GM12878 (cell line): ENCODE data around the gene PGAM2. TPM values are rescaled to one million over a fixed set of nuclear protein-coding genes. Genes with fewer than 3 reads are reported as not detected.

Source experiments
- ATAC-seq: fragments of 200-7000 bp; cut with Tn5 transposase; 3 replicates; pipeline ENCODE4 v1.9.1; 2020; ENCODE audit warnings: mild to moderate bottlenecking, moderate library complexity
- BruUV-seq: library from RNA; stranded (reverse); fragments of 400-500 nt; replicated peaks from 2 replicates; lab custom pipeline; 2021; lab: Mats Ljungman, UMichigan
- CTCF ChIA-PET: fragments of 300-600 bp; sonication (Branson Sonifier 250); formaldehyde crosslinking; extraction: SDS; loops from one replicate; lab custom pipeline; 2021; ENCODE audit warnings: inconsistent platforms; lab: Yijun Ruan, JAX
- POLR2A ChIA-PET: fragments of 350-600 bp; formaldehyde crosslinking; extraction: SDS; loops from one replicate; lab custom pipeline; 2021; ENCODE audit warnings: inconsistent platforms; lab: Charles Lee
- RAD21 ChIA-PET: fragments of 300-600 bp; sonication (Branson Sonifier 250); formaldehyde crosslinking; loops from one replicate; lab custom pipeline; 2023; ENCODE audit warnings: antibody characterized with exemption; ENCODE audit not compliant: unreplicated experiment; lab: Charles Lee
- SMC1A ChIA-PET: fragments of 300-600 bp; sonication (Branson Sonifier 250); formaldehyde crosslinking; loops from one replicate; lab custom pipeline; 2023; ENCODE audit not compliant: unreplicated experiment, uncharacterized antibody; lab: Charles Lee
- DNase-seq: peaks from one replicate; pipeline ENCODE4 v3.0.0-alpha.2; 2011; ENCODE audit warnings: low read depth, low spot score
- FAIRE-seq: peaks from 3 replicates; lab custom pipeline; 2011; peaks lifted over from hg19 to GRCh38; lab: Jason Lieb, UNC
- H2AFZ ChIP-seq: 2 replicates; pipeline ENCODE4 v1.6.0; 2011; ENCODE audit warnings: low read depth, low read length, control low read depth; ENCODE audit not compliant: control insufficient read depth
- H3K27ac ChIP-seq: 2 replicates; pipeline ENCODE4 v1.5.1; 2011; ENCODE audit warnings: control low read depth; ENCODE audit not compliant: control insufficient read depth, insufficient read depth
- H3K27me3 ChIP-seq, 2 experiments: replicated peaks in 1 of 2; 2 replicates each; pipeline versions ENCODE4 v1.6.0 to v1.6.1; 2011; ENCODE audit warnings: low read length in 1 of 2; ENCODE audit not compliant: control insufficient read depth in 2 of 2, insufficient read depth in 2 of 2
- H3K36me3 ChIP-seq, 2 experiments: 2 replicates each; pipeline ENCODE4 v1.5.1; 2011; ENCODE audit warnings: low read length in 1 of 2; ENCODE audit not compliant: control insufficient read depth in 2 of 2, insufficient read depth in 2 of 2
- H3K4me1 ChIP-seq: 2 replicates; pipeline ENCODE4 v1.6.1; 2011; ENCODE audit warnings: mild to moderate bottlenecking, low read length, moderate library complexity, mixed read lengths; ENCODE audit not compliant: control insufficient read depth, insufficient read depth
- H3K4me2 ChIP-seq: 2 replicates; pipeline ENCODE4 v1.6.0; 2011; ENCODE audit warnings: control low read depth; ENCODE audit not compliant: control insufficient read depth, insufficient read depth
- H3K4me3 ChIP-seq: fragments of 200-600 bp; sonication (generic); 2 replicates; pipeline ENCODE4 v1.5.1; 2016
- H3K79me2 ChIP-seq: 2 replicates; pipeline ENCODE4 v1.6.0; 2011; ENCODE audit warnings: low read length; ENCODE audit not compliant: control insufficient read depth, insufficient read depth
- H3K9ac ChIP-seq: 2 replicates; pipeline ENCODE4 v1.8.0; 2011; ENCODE audit warnings: low read length, control low read depth, mixed read lengths; ENCODE audit not compliant: control insufficient read depth, insufficient read depth
- H3K9me3 ChIP-seq: replicated peaks from 3 replicates; pipeline ENCODE4 v1.5.1; 2011; ENCODE audit warnings: mild to moderate bottlenecking, low read length; ENCODE audit not compliant: control insufficient read depth, insufficient read depth
- H4K20me1 ChIP-seq: 2 replicates; pipeline ENCODE4 v1.6.0; 2011; ENCODE audit not compliant: control insufficient read depth, insufficient read depth
- ASH2L ChIP-seq: fragments of 300-600, 200-600 bp; sonication (generic); IDR thresholded peaks from 2 replicates; pipeline ENCODE4 v1.6.1; 2017; ENCODE audit warnings: low read depth, mild to moderate bottlenecking, borderline replicate concordance
- CHD2 ChIP-seq: IDR thresholded peaks from 2 replicates; pipeline ENCODE4 v1.6.1; 2011; ENCODE audit warnings: low read depth, low read length, improper control_type of control experiment, borderline replicate concordance
- FOS ChIP-seq: IDR thresholded peaks from 3 replicates; pipeline ENCODE4 v1.6.1; 2011; ENCODE audit warnings: borderline replicate concordance; ENCODE audit not compliant: insufficient read length; ENCODE audit errors: extremely low read depth
- FOXK2 ChIP-seq: fragments of 450-650 bp; IDR thresholded peaks from 2 replicates; pipeline ENCODE4 v1.6.1; 2017; ENCODE audit warnings: mild to moderate bottlenecking, moderate library complexity
- NFYB ChIP-seq: IDR thresholded peaks from 2 replicates; pipeline ENCODE4 v1.6.1; 2011; ENCODE audit warnings: low read depth, mild to moderate bottlenecking, low read length, improper control_type of control experiment, moderate library complexity; ENCODE audit not compliant: insufficient read depth
- TCF12 ChIP-seq: IDR thresholded peaks from 2 replicates; pipeline ENCODE4 v1.6.1; 2011; ENCODE audit warnings: low read depth, mild to moderate bottlenecking, low read length
- WGBS: methylation state at CpG from one replicate; pipeline ENCODE4 v1.1.6; 2016; ENCODE audit warnings: low lambda C conversion rate; ENCODE audit not compliant: insufficient replicate concordance, insufficient coverage; ENCODE audit errors: missing lambda C conversion rate; 5-methylcytosine and 5-hydroxymethylcytosine counted together
- in situ Hi-C: fragments of 300-500 bp; cut with MboI; formaldehyde crosslinking; loops from 9 replicates; pipeline ENCODE4 v1.14.3; 2018; ENCODE audit warnings: mixed read lengths
- intact Hi-C: fragments of 100-400 bp; cut with micrococcal nuclease; formaldehyde crosslinking; loops from one replicate; pipeline ENCODE4 v1.14.2; 2022; ENCODE audit not compliant: unreplicated experiment
- polyA plus RNA-seq, 11 experiments: library from polyadenylated mRNA; depleted of rRNA in 4 of 11; unstranded in 6 of 11; stranded (reverse) in 5 of 11; fragments of >200 nt; fragmentation: Nextera tagmentation in 4 of 11; fragmentation: Illumina TruSeq in 1 of 11; extraction: Ambion mirVana in 4 of 11; extraction: Trizol in 1 of 11; gene quantifications; 1 replicate in 1 of 11; 2 replicates in 10 of 11; pipeline versions ENCODE4 v1.2.1 to v1.2.3, GENCODE V29; 2011 to 2016; ENCODE audit warnings: inconsistent platforms in 2 of 11, missing spikeins in 2 of 11, low read depth in 1 of 11
- total RNA-seq, 4 experiments: library from RNA; depleted of rRNA in 3 of 4; stranded (reverse); fragments of >200 nt in 3 of 4; fragmentation: Illumina TruSeq in 1 of 4; extraction: Trizol in 1 of 4; gene quantifications; 2 replicates each; pipeline versions ENCODE4 v1.2.1 to v1.2.3, GENCODE V29; 2013 to 2021
- TF ChIP-seq, protein P1 (sequence below): fragments of 450-650 bp; IDR thresholded peaks from 2 replicates; pipeline ENCODE4 v1.6.1; 2017; ENCODE audit warnings: borderline replicate concordance
- TF ChIP-seq, protein P2 (sequence below): fragments of 450-650 bp; IDR thresholded peaks from 2 replicates; pipeline ENCODE4 v1.6.1; 2016; ENCODE audit warnings: mild to moderate bottlenecking
- TF ChIP-seq, protein P3 (sequence below): IDR thresholded peaks from 2 replicates; pipeline ENCODE4 v1.6.1; 2012; ENCODE audit warnings: low read depth, low read length, improper control_type of control experiment
- TF ChIP-seq, protein P4 (sequence below): fragments of 150-350 bp; IDR thresholded peaks from 2 replicates; pipeline ENCODE4 v1.6.1; 2014; ENCODE audit warnings: mild to moderate bottlenecking, low read depth, low read length
- TF ChIP-seq, protein P5 (sequence below): fragments of 450-650 bp; IDR thresholded peaks from 2 replicates; pipeline ENCODE4 v1.6.1; 2018; ENCODE audit warnings: borderline replicate concordance, mild to moderate bottlenecking; ENCODE audit not compliant: partially characterized antibody

The PGAM2 gene
- total and polyA plus RNA-seq, 10 of the 15 experiments (the other 5 are each of a cell fraction or from before 2014, with no cell fraction given), result not detected

DNA sequence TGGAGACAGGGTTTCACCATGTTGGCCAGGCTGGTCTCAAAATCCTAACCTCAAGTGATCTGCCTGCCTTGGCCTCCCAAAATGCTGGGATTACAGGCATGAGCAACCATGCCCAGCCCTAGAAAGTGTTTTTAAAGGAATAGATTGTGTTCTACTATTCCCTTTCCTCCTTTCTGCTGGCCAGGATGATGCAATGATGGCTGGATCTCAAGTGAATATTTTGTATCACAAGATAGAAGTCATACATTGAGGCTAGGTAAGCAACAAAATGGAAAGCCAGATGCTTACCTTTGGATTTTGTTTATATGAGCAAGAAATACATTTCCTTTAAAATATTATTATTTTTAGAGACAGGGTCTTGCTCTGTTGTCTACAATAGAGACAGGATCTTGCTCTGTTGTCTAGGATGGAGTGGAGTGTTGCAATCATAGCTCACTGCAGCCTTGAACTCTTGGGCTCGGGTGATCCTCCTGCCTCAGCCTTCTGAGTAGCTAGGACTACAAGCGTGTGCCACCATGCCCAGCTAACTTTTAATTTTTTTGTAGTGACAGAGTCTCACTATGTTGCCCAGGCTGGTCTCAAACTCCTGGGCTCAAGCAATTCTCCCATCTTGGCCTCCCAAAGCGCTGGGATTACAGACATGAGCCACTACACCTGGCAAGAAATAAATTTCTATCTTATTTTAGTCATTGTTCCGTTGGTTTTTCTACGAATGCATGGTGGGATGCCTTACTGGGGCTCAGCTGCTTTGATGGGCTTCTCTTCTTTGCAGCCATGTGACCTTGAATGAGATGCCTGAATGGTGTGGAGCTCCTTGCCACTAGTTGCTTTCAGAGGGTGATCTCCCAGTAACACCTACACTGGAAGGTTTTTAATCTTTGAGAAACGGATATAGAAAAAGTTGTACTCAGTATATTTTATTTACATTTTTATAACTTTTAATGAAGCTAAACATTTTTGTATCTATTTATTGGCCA lies 33.0 kb upstream of the PGAM2 start:
- Histone ChIP-seq H3K4me3 (no peak overlapping the region), H3K4me2 (no peak overlapping the region), H3K27me3 (no peaks in the 10 kb centered on the region), H3K4me1 (peaks cover 14% of the 10 kb centered on the region), H3K9me3 (no peaks in the 10 kb centered on the region), H2AFZ (no peak overlapping the region), H3K27ac (no peak overlapping the region), H3K36me3 (no peaks in the 10 kb centered on the region), H4K20me1 (no peaks in the 10 kb centered on the region), H3K79me2 (no peaks in the 10 kb centered on the region), H3K9ac (no peak overlapping the region)
- 28% methylated on average over 6 of the region's 6 CpGs for WGBS
- RAD21 ChIA-PET, result interaction anchor here (1.0 to 1.1 kb wide), 2 partner anchors 20 to 26 kb away, joined by 3 to 4 read pairs; no protein-coding TSS in a partner anchor
- BruUV-seq, result no TSS peak
- CTCF ChIA-PET, result interaction anchor here (0.8 to 2.8 kb wide), 7 partner anchors 11 to 183 kb away, joined by 3 to 9 read pairs (median 3); no protein-coding TSS in a partner anchor
- in situ Hi-C loops (no loop called here), intact Hi-C loops (no loop called here)
- no peak for ATAC-seq
- no peak for FAIRE-seq
- POLR2A ChIA-PET, result interaction anchor here (0.9 to 1.0 kb wide), 2 partner anchors 16 to 17 kb away, joined by 3 read pairs; no protein-coding TSS in a partner anchor
- no peak for DNase-seq
- SMC1A ChIA-PET, result interaction anchor here (0.9 to 2.0 kb wide), 8 partner anchors 10 to 60 kb away, joined by 3 to 6 read pairs (median 4); no protein-coding TSS in a partner anchor
- TF ChIP-seq, protein P1, sequence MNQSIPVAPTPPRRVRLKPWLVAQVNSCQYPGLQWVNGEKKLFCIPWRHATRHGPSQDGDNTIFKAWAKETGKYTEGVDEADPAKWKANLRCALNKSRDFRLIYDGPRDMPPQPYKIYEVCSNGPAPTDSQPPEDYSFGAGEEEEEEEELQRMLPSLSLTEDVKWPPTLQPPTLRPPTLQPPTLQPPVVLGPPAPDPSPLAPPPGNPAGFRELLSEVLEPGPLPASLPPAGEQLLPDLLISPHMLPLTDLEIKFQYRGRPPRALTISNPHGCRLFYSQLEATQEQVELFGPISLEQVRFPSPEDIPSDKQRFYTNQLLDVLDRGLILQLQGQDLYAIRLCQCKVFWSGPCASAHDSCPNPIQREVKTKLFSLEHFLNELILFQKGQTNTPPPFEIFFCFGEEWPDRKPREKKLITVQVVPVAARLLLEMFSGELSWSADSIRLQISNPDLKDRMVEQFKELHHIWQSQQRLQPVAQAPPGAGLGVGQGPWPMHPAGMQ, result no peak
- TF ChIP-seq FOXK2 (no peak), NFYB (no peak), ASH2L (no peak), TCF12 (no peak), FOS (no peak), CHD2 (no peak)
- TF ChIP-seq, protein P2, sequence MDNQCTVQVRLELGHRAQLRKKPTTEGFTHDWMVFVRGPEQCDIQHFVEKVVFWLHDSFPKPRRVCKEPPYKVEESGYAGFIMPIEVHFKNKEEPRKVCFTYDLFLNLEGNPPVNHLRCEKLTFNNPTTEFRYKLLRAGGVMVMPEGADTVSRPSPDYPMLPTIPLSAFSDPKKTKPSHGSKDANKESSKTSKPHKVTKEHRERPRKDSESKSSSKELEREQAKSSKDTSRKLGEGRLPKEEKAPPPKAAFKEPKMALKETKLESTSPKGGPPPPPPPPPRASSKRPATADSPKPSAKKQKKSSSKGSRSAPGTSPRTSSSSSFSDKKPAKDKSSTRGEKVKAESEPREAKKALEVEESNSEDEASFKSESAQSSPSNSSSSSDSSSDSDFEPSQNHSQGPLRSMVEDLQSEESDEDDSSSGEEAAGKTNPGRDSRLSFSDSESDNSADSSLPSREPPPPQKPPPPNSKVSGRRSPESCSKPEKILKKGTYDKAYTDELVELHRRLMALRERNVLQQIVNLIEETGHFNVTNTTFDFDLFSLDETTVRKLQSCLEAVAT, result no peak
- TF ChIP-seq, protein P3, sequence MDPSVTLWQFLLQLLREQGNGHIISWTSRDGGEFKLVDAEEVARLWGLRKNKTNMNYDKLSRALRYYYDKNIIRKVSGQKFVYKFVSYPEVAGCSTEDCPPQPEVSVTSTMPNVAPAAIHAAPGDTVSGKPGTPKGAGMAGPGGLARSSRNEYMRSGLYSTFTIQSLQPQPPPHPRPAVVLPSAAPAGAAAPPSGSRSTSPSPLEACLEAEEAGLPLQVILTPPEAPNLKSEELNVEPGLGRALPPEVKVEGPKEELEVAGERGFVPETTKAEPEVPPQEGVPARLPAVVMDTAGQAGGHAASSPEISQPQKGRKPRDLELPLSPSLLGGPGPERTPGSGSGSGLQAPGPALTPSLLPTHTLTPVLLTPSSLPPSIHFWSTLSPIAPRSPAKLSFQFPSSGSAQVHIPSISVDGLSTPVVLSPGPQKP, result no peak
- TF ChIP-seq, protein P4, sequence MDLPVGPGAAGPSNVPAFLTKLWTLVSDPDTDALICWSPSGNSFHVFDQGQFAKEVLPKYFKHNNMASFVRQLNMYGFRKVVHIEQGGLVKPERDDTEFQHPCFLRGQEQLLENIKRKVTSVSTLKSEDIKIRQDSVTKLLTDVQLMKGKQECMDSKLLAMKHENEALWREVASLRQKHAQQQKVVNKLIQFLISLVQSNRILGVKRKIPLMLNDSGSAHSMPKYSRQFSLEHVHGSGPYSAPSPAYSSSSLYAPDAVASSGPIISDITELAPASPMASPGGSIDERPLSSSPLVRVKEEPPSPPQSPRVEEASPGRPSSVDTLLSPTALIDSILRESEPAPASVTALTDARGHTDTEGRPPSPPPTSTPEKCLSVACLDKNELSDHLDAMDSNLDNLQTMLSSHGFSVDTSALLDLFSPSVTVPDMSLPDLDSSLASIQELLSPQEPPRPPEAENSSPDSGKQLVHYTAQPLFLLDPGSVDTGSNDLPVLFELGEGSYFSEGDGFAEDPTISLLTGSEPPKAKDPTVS, result no peak
- TF ChIP-seq, protein P5, sequence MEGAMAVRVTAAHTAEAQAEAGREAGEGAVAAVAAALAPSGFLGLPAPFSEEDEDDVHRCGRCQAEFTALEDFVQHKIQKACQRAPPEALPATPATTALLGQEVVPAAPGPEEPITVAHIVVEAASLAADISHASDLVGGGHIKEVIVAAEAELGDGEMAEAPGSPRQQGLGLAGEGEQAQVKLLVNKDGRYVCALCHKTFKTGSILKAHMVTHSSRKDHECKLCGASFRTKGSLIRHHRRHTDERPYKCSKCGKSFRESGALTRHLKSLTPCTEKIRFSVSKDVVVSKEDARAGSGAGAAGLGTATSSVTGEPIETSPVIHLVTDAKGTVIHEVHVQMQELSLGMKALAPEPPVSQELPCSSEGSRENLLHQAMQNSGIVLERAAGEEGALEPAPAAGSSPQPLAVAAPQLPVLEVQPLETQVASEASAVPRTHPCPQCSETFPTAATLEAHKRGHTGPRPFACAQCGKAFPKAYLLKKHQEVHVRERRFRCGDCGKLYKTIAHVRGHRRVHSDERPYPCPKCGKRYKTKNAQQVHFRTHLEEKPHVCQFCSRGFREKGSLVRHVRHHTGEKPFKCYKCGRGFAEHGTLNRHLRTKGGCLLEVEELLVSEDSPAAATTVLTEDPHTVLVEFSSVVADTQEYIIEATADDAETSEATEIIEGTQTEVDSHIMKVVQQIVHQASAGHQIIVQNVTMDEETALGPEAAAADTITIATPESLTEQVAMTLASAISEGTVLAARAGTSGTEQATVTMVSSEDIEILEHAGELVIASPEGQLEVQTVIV, result no peak
